ENCODE results near the gene SLFNL1.

The SLFNL1 gene

GRCh38 chr1:40986328-40986783, 35.2 kb downstream of the SLFNL1 start:
- no peak for DNase-seq (ENCODE audit: low read depth)

- DNase-seq (ENCODE audit: low read depth): no peak
Observed at GRCh38 chr1:40985875-40986274, 35.6 kb downstream of the SLFNL1 start.

DNA sequence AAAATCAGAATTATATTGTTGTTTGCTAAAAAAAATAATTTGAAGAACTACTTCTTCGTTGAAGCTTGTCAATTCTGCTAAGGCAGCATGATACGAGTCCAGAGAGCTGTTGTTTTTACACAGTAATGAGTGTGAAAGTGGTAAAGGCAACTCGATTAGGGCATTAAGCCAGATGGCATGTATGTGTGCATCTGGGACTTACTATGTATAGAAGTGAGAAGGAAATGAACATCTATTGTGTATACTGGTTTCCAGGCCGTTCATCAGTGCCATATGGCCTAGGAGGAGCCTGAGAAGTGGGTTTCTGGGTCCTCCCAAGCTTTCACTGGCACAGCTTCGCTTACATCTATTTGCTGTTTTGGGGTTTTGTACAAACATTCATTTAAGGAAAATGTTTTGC, 36.4 kb downstream of the SLFNL1 start:
- DNase-seq (ENCODE audit: low read depth): no peak

DNA sequence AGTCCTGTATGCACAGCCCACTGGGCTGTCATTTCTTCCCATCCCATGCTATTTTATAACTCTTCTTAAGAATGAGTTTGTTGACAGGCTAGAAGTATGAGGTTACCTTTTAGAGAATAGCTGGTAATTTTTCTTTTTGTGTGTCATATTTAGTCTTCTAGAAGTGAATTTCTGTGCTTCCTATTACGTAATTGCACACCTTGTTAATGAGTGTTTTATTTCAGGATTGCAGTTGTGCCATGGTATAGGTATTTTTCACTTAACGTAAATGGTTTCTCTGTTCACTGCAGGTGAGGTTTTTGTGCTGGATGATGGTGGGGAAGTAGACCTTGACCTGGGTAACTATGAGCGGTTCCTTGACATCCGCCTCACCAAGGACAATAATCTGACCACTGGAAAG, 37.0 kb downstream of the SLFNL1 start:
- DNase-seq (ENCODE audit: low read depth): no peak

DNA sequence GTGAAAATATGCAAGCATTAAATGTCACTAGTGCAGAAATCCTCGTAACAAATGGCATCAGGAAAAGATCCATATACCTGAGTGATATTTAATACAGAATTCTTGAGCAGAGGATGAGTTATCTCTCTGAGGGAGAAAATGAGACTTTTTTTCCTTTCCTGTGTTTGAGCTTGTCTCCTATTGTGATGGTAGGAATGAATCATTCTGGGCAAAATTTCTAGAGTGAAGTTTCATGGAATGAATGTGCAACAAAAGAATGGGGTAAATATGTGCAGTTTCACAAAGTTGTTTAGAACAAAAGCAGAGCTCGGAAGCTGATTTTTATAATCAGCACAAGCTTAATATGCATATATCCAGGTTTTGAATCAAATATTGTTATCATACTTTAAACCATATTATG, 37.5 kb downstream of the SLFNL1 start:
- no peak for DNase-seq (ENCODE audit: low read depth)

- no peak for DNase-seq (ENCODE audit: low read depth)
Observed at GRCh38 chr1:40983286-40983685, 38.2 kb downstream of the SLFNL1 start.

- no peak for DNase-seq (ENCODE audit: low read depth)
Observed at GRCh38 chr1:40982721-40983120, 38.8 kb downstream of the SLFNL1 start.

DNA sequence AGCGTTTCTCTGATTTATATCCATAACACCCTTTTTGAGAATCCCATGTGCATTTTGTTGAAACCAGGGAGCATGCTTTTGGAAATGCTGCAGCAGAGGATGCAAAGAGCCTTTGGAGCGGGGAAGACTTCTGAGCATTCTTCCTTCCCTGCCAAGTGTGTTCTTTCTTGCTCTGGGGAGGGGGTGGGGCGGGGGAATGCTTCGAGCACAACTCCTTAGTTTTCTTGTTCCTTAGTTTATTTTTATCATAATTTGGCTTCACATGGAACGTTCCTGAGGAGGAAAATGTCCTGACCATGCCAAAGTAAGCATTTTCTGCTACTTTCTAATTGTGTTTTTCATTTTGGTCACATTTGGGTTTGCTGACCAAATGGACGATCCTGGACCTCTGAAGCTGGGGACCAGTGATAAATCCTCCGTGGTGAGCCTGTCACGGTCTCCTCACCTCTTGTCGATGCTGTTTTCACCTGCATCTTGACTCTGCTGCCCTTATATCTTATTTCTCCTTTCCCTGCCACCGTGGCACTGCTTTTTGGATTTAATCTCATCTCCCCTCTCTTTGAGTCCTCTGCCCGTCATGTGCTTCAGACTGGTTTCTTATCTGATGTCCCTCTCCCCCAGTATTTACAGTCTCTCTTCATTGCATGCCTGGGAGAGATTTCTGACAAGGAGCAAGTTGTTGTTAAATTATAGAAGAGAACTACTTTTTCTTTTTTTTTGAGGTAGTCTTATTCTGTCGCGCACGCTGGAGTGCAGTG, 39.7 kb downstream of the SLFNL1 start:
- no peak for DNase-seq (ENCODE audit: low read depth)

DNA sequence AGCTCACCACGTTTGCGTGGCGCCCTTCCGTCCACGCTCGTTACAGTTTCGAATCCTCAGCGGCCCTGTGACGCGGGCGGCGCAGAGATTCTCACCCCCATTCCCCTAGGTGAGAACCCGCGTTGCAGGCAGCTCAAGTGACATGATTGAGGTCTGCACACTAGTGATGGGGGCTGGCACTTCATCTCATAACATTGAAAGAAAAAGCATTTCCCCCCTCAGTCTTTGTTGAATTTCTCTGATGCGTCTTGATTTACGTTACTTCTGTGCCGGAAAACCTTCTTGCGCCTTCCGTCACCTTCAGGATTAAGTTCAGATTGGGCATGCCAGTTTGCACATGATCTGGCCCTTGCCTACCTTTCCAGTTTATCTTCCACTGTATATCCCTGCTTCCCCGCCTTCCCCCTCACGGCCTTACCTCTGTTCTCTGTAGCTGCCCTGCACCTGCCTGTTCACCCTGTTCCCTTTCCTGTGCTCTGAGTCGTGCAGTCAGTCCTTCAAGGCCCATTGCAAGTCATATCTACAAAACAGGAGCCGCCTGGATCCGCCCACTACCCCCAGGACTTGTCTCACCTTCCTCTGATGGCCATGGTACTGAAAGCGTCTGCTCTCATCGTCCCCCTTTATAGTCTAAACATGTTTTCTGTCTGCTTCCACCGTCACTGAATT, 40.9 kb downstream of the SLFNL1 start:
- DNase-seq (ENCODE audit: low read depth): peak; percentile 36

DNA sequence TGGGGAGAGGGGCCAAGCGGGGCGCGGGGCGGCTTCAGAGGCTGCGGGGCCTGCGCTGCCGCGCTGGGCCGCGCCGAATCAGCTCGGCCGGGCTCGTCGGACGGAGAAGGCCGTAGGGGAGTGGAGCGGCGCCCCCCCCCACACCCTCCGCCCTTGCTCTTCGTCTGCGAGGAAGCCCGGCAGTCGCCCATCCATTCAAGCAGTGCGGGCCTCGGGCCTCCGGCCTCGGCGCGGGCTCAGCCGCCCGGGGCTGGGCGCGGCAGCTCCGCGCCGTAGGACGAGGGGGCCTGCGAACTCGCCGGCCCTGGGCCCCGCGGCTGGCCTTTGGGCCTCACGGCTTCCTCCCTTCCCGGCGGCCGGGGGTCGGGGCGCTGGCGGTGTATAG, 41.5 kb downstream of the SLFNL1 start:
- DNase-seq (ENCODE audit: low read depth): no peak

DNA sequence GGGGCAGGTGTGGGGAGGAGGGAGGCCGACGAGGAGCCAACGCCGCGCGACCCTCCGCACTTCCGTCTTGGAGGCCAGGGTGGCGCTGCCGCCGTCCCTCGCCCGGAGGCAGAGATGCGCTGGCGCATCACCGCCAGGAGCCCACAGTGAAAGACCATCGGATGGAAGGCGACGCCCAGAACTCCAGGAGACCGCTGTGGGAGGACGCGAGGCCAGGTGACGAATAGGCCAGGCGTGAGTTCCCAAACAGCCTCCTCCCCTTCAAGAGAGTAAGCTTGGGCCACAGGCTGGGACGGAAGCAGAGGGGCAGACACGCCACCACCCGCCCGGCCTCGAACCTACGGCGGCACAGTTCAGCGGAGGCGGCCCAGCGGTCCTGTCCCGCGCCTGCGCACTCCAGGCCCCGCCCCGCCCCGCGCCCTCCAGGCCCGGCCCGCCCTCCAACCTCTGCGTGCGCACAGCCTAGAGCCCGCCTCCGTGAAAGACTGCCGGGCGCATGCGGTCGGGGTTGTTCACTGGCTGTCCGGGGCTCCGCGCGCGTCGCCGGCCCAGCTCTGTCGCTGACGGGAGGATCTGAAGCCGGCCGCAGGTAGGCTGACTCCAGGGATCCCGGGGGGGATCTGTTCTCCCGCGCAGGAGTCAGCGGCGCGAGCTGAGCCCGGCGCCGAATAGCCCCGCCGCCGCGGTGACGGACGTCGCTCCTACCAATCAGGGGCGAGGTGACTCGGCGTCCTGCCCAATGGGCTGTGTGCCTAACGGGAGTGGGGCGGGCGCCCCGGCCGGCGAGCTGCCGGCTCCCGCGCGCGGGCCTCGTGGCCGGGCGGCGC, 42.1 kb downstream of the SLFNL1 start, which contains the start of gene CTPS1:
TSS of gene CTPS1 (plus strand) at position 456 of the 827 bp plus-strand sequence. CDS start 3,595 bp downstream, outside the sequence.
- DNase-seq (ENCODE audit: low read depth): peak; percentile 95

- DNase-seq (ENCODE audit: low read depth): no peak
Observed at GRCh38 chr1:40978886-40979240, 42.7 kb downstream of the SLFNL1 start.

- DNase-seq (ENCODE audit: low read depth): no peak
Observed at GRCh38 chr1:40977716-40978115, 43.8 kb downstream of the SLFNL1 start.

- no peak for DNase-seq (ENCODE audit: low read depth)
Observed at GRCh38 chr1:40976952-40977690, 44.4 kb downstream of the SLFNL1 start.

- DNase-seq (ENCODE audit: low read depth): no peak
Observed at GRCh38 chr1:40974945-40975344, 46.6 kb downstream of the SLFNL1 start.

DNA sequence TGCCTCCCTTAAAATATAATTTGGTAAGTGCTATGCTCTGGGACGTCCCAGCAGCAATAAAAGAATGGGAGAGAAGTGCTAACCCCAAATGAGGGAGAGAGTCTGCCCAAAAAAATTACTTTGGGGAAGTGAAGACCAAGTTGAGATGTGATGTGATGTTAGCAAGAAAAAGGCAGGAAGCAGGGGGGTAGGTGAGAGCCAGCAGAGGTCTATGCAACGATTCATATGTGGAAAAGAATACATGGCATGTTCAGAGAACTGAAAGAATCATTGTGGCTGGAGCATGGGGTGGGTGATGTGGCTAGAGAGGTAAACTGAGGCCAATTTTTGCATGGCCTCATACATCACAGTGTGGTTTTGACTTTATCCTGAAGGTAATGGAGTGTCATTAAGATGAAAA, 47.6 kb downstream of the SLFNL1 start:
- no peak for DNase-seq (ENCODE audit: low read depth)

- DNase-seq (ENCODE audit: low read depth): no peak
Observed at GRCh38 chr1:40971966-40972365, 49.6 kb downstream of the SLFNL1 start.

DNA sequence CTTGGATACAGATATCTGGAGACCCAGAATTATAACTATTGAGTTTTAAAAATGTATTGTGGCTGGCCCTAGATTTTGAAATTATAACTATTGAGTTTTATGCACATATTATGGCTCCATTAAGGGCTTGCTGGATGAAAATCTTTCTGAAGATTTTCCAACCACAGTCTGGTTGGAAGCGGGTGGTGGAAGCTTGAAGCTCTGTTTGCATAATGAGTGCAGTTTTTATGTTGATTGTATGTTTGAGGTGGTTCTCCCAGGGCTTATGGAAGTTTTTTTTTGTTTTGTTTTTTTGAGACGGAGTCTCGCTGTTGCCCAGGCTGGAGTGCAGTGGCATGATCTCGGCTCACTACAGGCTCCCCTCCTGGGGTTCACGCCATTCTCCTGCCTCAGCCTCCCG, 52.1 kb downstream of the SLFNL1 start:
- no peak for DNase-seq (ENCODE audit: low read depth)

GRCh38 chr1:40966417-40966816, 55.1 kb downstream of the SLFNL1 start:
- no peak for DNase-seq (ENCODE audit: low read depth)
